HG02623 (cell line): Measurements from ENCODE around the gene PTTG1.

Experiments
- ATAC-seq: cut with Tn5 transposase; IDR thresholded peaks from one replicate; pipeline ENCODE4 v1.9.1; 2021; ENCODE audit warnings: moderate library complexity; ENCODE audit not compliant: unreplicated experiment

The PTTG1 gene

DNA sequence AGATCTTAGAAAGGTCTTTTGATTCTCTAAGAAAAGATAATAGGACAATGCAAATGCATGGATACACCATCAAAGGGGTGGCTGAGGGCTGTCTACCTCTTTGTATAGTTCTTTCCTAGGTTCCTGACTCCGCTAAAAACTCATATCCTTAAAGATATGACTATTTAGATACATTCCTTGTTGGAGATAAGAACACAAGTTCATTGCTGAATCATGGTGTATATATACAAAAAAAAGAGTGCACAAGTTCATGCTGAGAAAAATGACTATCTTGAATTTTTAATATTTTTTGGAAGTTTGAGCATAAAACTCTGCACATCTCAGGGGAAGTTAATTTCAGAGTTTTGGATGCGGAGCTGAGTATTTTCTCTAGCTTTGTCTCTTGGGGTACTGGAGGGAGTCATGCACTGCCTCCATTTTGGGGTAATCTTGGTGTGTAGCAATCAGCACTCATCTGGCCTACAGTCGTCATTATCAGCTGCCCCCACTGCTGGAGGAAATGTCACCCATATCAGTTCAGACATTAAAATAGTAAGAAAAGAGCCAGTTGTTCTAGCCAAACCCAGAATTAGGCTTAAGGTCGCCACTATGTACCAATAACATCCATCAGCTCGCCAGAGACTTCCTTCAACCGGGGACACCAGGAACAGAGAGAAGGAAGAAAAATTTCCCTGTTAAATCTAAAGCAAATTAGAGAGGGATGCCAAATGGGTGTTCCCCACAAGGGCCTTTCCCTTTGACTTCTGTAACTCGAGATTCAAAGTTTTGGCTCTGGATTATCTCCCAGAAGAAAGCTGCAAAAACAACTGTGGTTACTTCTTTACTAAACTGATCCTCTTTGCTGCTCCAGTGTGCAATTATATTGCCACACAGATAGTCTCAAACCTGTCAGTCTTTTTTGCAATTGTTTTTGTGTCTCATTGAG is 49.0 kb downstream of the PTTG1 start:
- ATAC-seq: no peak

DNA sequence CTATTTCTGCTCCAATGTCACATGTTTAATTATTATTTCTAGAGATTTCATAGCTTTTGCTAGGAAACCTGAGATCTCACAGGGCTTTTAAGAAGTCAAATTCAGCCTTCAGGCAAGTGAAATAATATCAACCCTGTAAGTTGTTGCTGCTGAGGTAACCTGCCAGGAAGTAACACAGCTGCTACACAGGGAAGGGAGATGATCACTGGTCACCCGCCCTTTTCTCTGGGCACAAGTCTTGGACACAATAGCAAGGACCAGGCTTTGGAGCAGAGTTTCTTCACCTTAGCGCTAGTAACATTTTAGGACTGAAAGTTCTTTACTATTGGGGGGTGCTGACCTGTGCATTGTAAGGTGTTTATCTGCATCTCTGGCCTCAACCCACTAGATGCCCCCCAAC is 50.1 kb downstream of the PTTG1 start:
- ATAC-seq: no peak

DNA sequence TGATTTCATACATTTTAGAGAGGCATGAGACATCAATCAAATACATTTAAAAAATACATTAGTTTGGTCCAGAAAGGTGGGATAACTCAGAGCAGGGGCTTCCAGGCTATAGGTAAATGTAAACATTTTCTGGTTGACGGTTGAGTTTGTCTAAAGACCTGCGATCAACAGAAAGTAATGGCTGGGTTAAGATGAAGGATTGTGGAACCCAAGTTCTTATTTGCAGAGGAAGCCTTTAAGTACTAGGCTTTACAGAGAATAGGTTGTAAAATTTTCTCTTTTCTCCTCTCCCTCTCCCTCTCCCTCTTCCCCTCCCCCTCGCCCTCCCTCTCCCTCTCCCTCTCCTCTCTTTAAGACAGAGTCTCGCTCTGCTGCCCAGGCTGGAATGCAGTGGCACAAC is 50.8 kb downstream of the PTTG1 start:
- no peak for ATAC-seq

DNA sequence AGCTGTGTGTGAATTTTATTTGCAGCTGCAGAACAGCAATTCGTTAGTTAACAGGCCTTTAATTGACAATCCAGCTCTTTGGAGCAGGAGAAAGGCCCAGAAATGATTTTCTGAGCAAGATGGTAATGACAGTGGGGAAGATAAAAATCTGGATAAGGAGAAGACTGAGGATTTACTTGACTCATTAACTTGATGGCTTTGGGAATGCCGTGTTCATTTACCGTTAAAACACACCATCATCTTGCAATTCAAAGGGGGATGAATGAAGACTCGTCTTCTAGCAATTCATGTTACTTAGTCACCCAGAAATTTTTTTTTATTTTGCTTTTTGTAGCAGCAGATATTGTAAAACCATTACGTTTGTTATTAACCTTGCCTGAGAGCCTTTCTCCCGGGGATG is 52.0 kb downstream of the PTTG1 start:
- ATAC-seq: no peak

DNA sequence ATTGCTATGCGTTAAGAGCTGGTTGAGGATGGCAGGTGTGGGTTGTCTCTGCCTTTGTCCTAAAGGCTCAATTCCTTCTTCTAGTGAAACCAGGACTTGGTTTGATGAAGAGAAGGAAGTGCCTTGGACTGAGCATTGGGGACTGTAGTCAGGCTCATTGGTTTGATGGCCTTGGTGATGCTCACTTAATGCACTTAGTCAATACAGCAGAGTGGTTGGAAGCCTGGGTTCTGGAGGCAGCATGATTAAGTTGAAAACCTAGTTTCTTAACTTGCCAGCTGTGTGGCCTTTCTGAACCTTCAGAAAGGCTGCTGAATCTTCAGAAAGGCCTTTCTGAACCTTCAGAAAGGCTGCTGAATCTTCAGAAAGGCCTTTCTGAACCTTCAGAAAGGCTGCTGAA is 52.4 kb downstream of the PTTG1 start:
- no peak for ATAC-seq

DNA sequence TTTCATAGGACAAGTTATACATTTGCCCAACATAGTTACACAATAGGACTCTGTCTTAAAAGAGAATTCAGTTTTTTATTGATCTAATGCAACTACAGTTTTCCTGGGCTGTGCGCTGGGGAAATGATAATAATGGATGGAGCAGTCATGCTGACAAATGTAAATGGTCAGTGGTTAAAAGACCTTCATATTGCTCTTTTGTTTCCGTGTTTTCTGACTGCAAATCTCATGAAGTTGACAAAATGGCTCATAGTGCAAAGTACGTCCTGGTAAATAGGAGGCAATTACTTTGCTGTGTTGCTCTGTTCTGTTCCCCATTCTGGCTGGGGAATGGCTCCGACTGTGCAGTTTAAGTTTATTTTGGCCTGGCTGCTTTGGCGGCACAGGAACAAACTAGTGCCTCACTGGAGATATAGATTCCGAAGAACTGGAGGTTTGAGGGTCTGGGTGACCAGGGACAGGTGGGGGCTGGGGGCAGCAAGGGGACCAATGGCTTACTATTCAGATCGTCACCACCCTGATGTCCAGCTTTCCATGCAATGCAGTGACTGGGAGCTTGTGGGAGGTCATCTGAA is 54.3 kb downstream of the PTTG1 start:
- no peak for ATAC-seq

DNA sequence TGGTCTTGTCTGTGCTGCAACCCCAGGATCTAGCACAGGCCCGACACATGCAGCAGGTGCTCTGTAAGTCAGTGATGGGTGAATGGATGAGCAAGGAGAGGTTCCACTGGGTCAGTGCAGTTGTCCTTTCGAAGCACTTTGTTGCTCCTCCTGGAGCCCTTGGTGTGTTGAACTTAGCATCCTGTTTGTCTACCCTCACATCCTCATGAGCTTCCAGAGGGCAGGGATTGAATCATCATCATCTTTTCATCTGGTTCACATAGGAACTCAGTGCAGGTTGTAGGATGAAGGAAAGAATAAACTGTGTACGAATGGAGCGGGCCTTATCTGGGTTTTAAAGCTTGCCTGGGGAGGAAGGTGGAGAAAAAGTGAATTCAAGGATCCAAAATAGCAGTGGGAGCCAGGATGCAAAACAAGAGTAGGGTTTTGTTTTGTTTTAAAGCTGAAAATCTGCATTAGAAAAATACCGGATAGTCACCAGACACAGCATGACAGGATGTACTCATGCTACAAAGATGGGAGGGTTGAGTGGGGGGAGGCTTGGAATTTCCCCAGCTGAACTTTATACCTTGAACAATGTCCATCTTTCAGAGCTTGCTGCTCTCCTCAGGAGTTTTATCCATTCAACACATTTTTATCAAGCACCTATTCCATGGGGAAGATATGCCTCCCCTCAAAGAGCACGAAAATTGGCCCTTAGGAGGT is 55.8 kb downstream of the PTTG1 start:
- no peak for ATAC-seq

DNA sequence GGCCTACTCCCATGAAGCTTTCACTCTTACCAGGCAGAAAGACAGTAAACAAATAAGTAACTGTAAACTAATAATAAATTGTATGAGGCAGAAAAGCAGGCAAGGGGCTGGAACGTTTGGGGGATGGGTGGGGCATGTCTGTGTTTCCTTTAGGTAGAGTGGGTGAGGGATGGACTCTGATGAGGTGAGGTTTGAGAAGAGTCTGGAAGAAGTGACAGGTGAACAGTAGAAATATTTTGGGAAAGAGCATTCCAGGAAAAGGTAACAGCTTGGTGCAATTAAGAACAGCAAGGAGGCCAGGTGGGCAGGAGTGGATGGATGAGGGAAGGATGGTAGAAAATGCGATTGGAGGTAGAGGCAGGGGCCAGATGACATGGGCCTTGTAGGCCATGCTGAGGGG is 56.5 kb downstream of the PTTG1 start:
- ATAC-seq: no peak
